Inferior parietal cortex (tissue), 1 donor: Measurements from ENCODE around the gene TFAM.
A peak's percentile ranks its signal among the peaks of the same experiment; 100 is the strongest.
"Not testable (repeated sequence)": the region's sequence is repeated elsewhere in the genome, so short reads cannot be mapped to it uniquely, and the experiment has no call there.

ENCODE experiments used
- DNase-seq: peaks from one replicate; pipeline ENCODE4 v3.0.0-alpha.2; 2016; ENCODE audit errors: extremely low spot score

The TFAM gene

DNA sequence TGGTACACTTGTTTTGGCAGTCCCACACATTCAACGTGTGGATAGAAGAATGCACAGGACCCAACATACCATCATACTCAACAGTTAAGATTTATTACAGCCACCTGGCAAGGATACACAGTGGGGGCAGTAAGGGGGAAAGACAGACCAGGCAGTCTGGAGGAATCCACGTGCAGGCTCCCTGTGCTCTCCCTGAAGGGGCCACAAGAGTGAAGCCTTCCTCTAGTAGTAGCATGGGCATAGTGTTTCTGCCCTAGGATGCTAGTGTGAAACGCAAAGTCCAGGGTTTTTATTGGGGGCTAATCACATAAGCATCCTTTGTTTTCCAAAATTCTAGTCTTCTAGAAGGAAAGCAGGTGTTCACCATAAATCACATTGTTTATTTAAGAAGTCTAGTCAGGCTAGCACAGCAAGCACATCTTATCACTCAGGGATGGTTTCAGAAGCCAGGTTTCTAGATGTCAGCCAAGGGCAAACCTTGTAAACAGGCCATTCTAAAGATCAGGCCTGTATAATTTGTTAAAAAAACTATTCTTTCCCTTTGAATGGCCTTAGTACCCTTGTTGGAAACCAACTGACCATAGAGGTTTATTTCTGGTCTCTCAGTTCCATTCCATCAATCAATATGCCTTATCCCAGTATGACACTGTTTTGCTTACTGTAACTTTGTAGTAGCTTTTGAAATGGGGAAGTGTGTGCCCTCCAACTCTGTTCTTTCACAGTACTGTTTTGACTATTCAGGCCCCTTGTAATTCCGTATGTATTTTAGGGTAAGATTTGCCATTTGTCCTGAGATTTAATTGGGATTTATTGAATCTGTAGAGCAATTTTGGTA is 12.4 kb upstream of the TFAM start:
- DNase-seq, result no peak

DNA sequence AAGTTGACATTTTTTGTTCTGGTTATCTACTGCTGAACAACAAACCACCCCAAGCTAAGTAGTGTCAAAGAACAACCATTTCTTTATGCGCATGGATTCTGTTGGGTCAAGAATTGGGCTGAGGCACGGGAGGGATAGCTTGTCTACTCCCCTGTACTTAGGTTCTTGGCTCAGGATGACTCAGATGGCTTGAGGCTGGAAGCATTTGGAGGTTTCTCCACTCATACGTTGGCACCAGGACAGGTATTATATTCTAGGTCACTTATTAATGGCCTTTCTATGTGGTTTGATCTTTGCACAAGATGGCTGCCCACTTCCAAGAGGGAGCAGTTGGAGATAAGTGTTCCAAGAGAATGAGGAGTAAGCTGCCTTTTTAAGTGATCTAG is 11.8 kb upstream of the TFAM start:
- DNase-seq, result no peak

DNA sequence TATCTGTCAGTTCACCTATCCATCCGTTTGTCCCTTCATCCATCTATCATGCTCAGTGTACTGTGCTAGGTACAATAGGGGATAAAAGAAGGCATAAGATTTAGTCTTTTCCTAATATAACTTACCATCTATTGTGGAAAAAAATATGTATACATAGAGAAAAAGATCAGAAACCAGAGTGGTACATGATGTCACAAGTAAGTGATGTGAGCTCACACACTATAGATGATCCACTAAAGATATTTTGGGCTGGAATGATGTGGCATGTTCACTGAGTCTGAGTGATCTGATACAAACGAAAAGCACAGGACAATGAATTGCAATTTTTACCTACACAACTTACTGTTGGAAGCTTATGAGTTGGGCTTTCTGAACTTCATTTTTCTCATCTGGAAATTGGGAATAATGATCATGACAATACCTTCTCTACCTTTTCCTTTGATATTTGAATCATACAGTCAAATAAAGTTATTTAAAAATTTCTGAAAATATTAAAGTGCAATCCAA is 2.7 kb upstream of the TFAM start:
- DNase-seq, result no peak

DNA sequence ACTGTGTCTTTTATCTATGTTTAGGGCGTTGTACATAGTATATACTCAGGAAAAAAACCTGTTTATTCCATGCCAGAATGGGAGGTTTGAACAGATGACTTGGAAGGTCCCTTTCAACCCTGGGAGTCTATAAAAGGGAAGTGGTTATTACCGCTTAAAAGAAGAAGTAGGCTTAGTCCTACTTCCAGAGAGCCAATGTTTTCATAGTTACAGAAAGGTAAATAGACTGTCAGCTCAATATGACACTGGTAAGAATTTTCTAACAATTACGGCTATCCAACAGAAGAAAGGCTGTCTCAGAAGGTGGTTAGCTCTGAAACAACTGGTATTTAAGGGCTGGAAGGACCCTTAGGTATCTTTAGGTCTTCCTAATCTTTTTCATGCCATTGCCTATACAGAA is 1.1 kb upstream of the TFAM start:
- DNase-seq, result no peak

DNA sequence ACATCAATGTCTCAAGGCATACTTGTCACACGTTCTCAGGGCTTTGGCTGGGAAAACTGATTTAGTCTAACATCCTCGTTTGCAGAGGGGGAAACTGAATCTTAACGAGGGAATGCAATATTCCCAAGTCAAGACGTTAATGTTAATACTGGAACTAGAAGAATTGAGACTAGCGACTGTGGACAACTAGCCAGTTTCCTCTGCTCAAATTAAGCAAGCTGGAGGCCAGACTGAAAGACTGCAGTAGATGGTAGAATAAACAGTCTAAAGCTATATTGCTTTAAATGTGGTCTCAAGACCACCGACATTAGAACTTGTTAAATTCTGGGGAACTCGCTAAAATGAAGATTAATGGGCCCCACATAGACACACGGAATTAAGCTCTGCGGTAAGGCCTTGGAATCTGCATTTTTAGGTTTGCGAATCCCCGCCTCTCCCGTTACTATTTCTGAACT is 639 bp upstream of the TFAM start:
- no peak for DNase-seq

DNA sequence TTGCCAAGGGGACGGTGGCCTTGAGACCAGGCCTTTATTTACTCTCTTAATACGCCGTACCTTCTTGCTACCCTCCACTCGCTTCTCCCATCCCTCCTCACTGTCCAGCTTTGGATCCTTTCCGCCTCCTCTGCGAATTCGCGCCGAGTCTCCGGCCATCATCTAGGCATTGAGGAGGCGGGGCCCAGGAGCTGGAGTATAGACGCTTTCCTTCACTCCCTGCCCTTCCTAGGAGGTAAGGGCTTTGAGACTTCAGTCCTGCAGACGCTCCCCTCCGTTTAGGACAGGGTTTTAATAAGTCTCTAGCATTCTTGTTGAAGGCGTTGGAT is 538 bp downstream of the TFAM start:
- no peak for DNase-seq

DNA sequence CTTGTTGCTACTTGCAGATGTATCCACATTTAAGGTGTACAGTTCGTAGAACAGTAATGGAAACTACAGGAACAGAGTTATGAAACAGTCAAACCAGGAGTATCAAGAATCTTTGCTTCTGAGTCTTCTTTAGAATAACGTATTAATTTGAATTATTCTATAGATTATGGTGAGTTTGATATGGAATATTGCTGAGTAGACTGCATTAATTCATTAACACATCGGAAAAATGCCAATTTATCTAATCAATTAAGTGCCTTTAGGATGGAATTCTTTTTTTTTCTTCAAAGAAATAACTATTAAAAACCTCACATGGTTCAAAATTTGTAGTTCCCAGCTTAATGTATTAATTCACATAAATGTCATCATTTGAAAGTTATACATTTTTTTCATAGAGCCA is 3.8 kb downstream of the TFAM start:
- no peak for DNase-seq

DNA sequence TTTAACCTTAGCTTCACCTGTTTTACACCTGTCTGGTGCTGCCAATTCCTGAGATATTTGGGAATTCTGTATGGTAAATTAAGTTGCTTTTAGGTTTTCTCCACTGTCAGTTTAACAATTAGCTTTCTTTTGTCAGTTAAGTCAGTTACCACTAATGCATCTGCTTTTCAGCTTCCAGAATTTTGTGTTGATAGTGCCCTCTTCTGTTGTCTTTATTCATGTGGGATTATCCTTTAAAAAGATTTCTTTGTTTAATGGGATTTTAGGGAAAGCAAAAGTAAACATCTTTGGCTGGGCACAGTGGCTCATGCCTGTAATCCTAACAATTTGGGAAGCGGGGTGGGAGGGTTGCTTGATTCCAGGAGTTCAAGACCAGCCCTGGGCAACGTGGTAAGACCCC is 8.1 kb downstream of the TFAM start:
- DNase-seq, result no peak

DNA sequence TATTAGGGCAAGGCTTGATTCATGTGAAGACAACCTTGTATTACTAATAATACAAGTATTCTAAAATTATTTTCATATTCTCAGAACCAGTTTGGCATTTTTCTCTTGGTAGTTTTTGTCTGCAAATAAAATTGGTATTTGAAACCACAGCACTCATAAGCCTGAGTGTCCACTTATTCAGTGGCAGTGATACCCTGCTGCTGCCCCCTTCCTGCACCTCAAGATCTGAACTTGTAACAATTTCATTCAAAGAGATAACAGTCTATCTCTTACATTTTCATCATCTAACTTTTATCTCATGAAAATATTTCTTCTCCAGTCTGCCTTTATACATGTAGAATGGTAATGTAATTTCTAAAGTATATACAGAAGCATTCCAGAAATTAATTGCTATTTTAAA is 9.3 kb downstream of the TFAM start:
- DNase-seq, result no peak

DNA sequence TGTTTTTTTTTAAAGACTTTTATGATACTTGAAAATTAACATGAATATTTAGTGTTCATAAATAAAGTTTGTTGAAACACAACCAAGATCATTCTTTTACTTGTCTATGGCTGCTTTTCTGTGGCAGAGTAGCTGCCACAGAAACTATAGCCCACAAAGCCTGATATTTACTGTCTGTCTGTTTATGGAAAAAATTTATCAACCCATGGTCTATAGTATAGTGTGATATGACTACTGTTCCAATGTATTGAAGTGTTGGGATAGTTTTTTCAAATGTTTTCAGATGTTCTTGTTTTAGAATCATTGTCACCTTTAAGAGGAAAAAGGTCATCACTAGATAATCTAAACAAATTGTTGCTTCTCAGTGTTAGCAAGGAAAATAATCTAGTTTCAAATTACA is 10.8 kb downstream of the TFAM start:
- no peak for DNase-seq

DNA sequence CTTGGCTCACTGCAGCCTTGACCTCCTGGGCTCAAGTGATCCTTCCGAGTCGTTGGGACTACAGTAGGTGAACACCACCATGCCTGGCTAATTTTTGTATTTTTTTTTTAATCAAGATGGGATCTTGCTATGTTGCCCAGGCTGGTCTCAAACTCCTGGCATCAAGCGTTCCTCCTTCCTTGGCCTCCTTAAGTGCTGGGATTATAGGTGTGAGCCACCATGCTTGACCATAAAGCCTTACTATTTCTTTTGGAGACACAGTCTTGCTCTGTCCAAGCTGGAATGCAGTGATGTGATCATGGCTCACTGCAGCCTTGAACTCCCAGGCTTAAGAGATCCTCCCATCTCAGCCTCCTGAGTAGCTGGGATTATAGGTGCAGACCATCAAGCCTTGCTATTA is 12.6 kb downstream of the TFAM start:
- DNase-seq, result no peak

DNA sequence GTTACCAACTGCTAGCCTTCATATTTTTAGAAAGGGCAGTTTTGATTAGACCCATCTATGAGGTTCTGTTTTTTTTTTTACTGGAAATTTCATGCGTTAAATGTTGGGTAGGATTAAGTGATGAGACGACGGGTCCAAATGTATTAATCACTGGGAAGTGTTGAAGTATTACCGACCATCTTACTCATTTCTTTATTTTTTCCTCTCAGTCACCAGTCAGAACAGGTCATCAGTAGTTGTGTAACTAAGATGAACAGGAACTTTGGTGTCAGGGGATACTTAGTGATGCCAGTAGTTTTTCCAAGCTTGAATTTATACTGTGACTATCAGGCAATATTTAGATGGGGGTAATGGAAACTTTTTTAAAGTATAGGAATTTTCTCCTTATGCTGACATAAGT is 14.2 kb downstream of the TFAM start:
- no peak for DNase-seq

DNA sequence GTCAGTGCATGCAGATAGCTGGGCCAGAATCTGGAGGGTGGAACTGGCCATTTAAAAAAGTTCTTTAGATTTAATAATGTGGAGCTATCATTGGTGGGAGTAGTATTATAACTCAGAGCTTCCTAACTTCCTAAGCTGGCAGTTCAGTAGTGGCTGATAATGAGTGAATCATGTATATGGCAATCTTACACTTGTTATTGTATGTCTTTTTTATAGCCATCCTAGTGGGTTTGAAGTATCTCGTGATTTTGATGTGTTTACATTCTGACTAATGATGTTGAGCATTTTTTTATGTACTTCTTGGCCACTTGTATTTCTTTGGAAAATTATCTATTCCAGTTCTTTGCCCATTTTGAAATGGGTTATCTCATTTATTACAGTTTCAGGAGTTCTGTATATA is 15.4 kb downstream of the TFAM start:
- no peak for DNase-seq

DNA sequence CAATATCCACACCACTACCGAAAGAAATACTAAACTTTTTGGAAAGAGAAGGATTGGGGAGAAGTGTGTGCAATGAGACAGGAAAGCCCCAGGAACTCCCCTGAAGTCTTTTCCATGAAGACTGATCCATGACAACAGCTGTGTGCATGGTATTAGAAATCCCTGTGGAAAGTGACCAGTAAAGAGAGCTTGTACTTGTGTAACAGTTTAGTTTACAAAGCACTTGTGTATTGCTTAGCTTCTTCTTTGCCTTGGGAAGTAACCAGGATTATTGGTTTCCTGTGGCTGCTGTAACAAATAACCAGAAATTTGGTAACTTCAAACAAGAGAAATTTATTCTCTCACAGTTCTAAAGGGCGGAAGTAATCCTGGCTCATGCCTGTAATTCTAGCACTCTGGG is 18.8 kb downstream of the TFAM start:
- DNase-seq, result no peak

DNA sequence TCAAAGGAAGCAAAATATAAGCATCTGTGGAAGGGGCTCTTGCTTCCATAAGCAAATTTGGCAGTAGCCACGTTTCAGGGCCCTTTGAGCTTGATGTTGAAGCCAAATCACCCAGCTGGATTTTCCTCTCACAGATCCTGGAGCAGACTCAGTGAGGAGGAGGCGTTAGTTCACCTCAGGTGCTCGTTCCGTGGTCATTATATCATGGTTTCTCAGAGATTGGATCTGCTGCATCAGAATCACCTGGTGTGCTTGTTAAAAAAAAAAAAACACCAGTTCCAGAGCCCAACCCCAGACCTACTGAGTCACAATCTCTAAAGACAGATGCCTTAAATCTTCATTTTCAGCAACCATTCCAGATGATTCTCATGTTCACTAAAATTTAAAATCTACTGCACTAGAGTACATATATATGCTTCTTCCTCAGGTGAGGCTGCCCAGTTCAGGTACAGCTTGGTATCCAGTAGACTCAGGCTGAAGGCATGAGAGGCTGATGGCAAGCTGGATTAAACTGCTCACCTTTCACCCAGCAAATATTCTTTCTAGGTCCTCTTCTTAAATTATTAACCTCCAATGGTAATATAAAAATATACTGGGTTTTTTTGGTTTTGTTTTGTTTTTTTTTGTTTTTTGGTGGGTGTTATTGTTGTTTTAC is 24.9 kb downstream of the TFAM start:
- DNase-seq, result no peak

DNA sequence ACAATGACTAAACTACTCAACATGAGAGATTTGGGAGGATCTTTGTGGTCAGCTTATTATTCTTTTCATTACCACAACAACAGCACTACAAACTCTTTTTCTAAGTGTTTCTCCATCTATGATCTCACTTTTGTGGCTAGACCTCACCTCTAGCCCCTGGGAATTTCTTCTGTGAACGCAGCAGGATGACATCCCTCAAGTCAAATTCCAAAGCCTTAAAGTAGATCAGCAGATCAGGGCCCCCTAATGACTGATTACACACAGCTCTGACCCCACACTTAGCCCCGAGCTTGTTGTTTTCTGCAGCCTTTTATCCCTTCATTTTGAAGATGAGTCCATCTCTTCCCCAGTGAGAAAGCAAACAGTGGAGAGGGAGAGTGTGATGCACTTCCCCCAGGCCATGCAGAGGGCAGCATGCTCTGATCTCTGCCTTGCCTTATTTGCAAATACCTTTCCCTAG is 27.3 kb downstream of the TFAM start:
- DNase-seq, result no peak

DNA sequence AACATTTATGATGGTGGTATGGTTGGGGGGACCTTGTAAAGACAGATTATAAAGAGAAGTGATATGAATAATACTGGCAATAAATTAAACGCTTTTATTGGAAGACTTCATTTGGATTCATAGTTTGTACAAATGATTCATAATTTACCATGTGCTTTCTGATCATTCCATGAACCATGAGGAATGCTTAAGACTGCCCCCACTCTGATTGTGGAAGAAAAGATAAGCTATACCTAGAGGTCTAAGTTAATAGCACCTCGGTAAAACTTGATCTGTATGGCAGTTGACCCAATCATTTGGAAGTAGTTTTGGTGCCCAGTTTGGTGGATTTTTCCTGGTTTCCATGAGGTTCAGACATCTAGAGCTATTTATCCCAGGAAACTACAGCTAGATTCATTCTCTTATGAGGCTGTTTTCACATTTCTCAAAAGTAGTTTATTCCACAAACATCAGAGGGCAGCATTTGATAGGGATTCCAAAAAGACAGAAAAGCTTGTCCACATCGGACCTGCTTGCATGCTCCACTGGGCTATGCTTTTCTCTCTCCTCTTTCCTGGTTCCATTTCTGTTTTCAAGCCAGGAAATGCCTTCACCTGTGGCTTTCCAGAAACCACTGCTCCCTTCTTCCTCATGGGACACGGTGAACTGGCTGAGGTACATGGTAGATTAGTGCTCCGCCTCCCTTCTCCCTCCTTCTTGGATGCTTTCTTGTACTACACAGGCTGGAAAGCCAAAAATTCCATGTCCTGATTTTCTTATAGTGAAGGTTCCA is 29.2 kb downstream of the TFAM start:
- DNase-seq, result peak; percentile 60

DNA sequence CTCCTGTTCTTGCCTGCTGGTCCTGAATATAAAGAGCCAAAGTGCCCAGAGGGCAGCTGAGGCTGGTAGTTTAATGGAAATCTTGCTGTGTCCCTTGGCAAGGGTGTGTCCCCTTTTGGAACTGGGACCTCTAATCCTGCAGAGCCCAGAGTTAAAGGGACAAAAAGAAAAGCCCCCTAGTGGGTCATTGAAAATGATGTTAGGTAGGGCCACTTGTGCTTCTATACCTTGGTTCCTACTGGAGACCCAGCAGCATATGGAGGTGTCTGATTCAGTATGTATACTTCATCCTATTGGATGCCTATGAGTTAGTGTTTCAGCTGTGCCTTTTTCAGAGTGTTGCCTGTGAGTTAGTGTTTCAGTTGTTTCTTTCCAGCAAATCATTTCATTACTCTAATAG is 30.5 kb downstream of the TFAM start:
- DNase-seq, result no peak

DNA sequence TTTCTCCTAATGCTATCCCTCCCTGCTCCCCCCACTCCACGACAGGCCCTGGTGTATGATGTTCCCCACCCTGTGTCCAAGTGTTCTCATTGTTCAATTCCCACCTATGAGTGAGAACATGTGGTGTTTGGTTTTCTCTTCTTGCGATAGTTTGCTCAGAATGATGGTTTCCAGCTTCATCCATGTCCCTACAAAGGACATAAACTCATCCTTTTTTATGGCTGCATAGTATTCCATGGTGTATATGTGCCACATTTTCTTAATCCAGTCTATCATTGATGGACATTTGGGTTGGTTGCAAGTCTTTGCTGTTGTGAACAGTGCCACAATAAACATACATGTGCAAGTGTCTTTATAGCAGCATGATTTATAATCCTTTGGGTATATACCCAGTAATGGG is 32.7 kb downstream of the TFAM start:
- not testable (repeated sequence) for DNase-seq

DNA sequence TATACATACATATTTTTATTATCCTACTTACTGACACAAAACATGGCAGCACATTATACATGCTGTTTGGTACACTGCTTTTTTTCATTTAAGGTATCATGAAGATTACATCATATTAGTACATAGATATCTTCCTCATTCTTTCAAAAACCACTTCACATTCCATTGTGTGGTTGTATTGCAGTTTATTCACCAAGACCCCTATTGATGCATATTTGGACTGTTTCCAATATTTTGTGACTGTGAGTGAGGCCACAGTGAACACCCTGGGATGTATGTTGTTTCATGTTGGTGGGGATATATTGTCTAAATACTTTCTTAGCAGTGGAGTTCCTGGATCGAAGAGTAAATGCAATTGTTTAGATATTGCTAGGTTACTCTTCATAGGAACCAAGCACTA is 39.0 kb downstream of the TFAM start:
- DNase-seq, result no peak

DNA sequence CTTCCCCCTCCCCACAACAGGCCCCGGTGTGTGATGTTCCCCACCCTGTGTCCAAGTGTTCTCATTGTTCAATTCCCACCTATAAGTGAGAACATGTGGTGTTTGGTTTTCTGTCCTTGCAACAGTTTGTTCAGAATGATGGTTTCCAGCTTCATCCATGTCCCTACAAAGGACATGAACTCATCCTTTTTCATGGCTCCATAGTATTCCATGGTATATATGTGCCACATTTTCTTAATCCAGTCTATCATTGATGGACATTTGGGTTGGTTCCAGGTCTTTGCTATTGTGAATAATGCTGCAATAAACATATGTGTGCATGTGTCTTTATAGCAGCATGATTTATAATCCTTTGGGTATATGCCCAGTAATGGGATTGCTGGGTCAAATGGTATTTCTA is 43.2 kb downstream of the TFAM start:
- DNase-seq, result not testable (repeated sequence)

DNA sequence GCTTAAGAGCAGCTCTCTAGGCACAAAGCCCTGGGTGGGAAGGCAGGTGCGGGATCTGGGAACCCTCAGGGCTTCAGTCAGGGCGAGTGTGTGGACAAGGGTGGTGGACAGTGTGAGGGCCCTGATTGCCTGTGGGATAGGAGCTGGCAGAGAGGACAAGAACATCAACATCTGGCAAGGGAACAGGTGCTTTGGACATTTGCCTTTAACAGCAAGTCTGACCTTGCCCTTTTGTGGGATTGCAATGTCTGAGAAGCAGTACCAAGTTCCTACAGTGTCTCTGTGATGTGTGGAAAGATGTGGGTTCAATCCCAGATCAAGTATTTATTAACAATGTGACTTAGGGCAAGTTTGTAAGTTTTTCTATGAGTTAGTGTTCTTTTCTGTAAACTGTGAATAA is 46.7 kb downstream of the TFAM start:
- no peak for DNase-seq

DNA sequence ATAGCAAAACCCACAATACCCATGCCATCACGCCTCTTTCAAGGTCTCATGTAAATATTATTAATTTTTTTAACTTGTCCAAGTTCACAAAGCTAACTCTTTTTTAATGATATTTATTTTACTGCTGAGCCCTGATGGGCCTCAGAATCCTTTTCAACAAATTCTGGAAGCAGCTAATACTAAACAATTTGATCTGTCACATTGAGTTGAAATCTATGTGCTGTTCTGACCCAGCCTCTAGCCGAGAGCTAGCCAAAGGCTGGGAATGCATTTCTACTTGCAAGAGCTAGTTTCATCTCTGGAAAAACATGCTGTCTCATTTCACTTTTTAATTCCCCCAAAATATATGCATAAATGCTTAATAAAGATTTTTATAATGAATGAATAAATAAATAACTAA is 47.9 kb downstream of the TFAM start:
- no peak for DNase-seq
